Stimulated activated CD4-positive, alpha-beta T cell treated with anti-CD3 and anti-CD28 coated beads, Interleukin-15, amount 100 ng/mL, for 24 hours (primary cell): Measurements from ENCODE around the gene DNHD1.
A peak's percentile ranks its signal among the peaks of the same experiment; 100 is the strongest.

Experiments used
- DNase-seq: peaks from one replicate; pipeline ENCODE4 v3.0.0-alpha.2; 2020

The DNHD1 gene

GRCh38 chr11:6497069-6497839 lies at the start of gene DNHD1:
Gene DNHD1 (plus strand): TSS chr11:6497280. CDS start chr11:6498216, 936 bp downstream.
- DNase-seq: no peak

DNA sequence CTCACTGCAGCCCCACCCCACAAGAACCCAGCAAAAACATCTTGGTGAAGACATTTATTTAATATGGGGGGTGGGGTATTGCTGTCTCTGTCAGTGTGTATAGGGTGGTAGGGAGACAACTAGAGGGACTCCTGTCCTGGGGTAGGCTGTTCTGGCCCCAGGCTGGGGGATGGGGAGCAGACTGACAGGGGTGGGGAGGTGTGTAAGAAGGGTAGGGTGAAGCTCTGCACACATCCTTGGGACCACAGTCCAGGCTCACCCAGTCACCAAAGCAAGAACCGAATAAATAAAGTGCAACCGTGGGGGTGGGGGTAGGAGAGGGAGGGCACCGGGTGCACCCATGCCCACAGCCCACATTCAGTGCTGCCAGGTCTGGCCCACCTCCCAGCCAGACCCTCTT lies 48.5 kb upstream of the DNHD1 start:
- DNase-seq: no peak

DNA sequence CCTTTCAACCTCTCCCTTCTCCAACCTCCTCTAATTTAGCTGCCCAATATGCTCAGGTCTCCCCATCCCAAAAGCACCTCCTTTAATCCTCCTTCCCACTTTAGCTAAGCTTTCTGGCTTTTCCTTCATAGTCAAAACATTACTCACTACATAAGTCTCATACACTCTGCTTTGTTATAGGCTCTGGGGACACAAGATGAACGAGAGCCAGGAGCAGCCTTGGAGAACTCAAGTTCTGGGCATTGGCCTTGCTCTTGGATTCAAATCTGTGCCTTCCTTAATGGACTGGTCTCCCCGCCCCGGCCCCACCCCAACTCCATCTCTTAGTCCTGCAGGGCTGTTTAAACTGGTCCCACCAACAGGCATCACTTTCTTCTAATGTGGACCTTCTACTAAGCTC lies 44.9 kb upstream of the DNHD1 start:
- no peak for DNase-seq

DNA sequence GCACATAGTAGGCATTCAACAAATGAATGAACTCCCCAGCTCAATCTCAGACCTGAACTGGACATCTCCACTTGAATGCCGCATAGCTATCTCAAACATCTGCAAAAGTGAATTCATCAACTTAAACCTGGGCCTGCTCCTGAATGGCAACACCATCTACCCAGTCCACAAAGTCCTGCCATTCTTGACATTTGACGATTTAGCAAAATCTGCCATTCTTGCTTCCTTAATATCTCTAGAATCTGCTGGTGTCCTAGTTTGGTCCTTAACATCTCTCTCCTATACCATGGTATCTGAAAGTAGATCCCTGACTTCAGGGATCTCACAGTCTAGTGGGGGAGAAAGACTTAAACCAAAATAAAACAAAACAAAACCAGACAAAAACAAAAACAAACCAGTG lies 43.9 kb upstream of the DNHD1 start:
- DNase-seq: no peak

DNA sequence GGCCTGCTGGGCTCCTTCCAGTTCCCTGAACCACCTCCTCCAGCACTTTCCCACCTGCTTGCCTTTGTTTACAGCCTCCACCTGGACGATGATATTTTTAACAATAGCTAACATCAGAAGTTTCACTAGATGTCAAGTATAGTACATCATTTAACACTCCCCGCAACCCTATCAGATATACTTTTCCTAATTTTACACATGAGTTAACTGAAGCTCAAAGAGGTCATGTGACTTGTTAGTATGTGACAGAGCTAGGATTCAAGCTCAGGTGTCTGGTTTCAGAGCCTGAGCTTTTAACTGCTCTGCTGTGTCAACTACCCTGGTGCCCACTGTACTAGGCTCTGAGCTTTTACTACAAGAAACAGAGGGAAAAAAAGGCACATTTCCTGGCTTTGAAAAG lies 42.0 kb upstream of the DNHD1 start:
- no peak for DNase-seq

DNA sequence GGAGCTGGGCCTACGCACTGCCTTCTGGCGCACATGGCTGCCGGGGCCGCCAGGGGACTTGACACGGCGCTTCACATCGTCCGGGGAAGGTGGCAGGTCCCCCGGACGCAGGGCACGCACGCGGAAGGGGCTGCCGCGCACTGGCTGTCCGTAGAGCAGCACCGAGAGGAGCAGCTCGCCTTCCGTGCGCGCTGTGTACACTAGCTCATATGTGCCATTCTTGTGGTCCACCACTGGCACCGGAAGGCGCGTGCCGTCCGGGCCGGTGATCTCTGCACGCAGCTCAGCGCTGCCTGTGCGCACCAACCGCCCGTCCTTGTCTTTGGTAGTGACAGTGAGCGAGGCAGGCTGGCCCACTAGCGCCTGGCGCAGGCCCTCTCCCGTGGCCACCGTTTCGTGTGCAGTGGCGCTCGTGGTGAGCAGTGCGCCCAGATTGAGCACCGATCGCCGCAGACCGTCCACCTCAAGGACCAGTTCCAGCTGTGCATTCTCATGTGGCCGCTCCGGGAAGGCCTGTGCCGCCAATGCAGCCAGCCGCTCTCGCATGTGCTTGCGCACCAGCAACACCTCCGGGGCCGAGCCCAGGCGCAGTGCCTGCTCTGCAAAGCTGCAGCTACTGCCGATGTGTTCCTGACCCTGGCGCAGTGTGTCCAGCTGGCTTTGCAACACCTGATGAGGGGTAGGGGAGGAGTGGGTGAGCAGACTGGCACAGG lies 40.6 kb upstream of the DNHD1 start:
- no peak for DNase-seq

DNA sequence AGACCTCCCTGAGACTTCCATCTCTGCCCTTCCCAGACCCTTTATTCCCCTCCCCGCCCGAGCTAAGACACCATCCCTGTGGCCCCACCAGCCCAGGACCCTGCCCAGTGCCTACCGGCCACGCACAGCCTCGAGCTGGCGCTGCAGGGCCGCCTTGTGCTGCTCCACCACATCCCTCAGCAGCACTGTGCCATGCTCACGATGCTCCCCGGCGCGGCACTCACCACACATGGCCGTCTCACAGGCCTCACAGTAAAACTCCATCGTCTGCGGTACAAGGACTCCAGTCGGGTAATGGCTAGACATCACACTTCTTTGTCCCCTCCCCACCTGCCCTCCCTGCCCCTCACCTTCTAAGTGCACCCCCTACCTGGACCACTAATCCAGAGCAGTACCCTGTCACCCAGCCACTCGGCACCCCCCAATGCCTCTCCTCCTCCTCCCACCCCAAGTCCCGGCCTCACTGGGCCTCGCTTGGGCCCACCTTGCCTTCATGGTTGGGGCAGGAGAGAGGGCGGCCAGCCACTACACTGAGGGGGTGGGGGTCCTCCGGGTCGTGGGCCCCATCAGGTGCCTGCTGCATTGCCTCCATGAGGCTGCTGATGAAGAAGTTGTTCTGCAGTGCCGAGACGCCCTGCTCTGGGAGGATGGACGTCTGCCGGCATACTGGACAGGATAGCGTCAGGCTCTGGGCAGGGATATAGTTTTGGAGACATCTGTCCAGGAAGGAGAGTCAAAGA lies 39.3 kb upstream of the DNHD1 start:
- DNase-seq: no peak

DNA sequence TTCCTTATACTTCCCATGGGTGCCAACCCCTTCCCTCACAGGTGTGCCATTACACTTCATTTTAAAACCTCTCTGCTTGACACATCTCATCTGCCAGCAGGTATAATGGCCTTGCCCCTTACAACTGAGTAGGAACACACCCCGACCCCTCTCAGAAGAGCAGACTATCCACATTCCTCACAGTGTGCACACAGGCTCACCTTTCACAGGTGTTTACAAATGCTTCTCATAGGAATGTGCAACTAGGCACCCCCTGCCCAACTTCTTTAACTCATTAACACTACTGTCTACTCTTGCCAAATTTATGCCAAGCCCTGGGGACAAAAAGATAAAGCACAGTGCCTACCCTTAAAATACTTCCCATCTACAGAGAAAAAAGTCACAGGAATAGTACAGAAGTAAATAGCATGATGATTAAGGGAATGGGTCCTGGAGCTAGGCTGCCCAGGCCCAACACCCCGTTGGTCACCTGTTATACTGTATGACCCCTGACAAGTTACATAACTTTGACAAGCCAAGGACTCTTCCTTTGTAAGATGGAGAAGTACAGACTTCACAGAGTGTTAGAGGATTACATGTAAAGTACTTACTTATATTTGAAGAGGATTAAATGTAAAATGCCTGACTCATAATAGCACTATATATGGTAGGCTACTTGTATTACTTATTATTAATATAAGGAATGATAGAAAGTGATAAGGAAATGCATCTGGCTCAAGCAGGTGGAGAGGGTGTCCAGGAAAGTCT lies 38.6 kb upstream of the DNHD1 start:
- no peak for DNase-seq

- DNase-seq: no peak
Measured at GRCh38 chr11:6459099-6459450, 38.0 kb upstream of the DNHD1 start.

- peak; percentile 41 for DNase-seq
Measured at GRCh38 chr11:6468712-6469495, 28.2 kb upstream of the DNHD1 start.

- no peak for DNase-seq
Measured at GRCh38 chr11:6469599-6469998, 27.5 kb upstream of the DNHD1 start.

DNA sequence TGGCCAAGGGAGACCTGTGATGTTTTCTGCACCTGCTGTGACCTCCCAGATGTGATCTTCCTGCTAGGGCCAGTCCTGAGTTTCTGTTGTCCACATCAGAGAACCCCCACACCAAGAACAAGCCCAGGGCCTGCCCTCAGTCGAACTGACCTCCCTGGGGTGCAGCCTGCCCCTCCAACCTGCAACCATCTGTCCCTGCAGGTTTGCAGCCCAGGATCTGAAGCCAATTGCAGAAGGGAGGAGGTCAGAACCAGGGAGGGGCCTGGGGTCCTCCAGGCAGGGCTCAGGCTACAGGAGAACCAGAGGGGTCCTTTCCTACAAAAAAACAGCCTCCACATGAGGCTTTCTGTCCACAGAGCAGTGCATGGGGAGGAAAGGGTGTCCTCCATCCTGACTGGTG lies 24.1 kb upstream of the DNHD1 start:
- DNase-seq: no peak

DNA sequence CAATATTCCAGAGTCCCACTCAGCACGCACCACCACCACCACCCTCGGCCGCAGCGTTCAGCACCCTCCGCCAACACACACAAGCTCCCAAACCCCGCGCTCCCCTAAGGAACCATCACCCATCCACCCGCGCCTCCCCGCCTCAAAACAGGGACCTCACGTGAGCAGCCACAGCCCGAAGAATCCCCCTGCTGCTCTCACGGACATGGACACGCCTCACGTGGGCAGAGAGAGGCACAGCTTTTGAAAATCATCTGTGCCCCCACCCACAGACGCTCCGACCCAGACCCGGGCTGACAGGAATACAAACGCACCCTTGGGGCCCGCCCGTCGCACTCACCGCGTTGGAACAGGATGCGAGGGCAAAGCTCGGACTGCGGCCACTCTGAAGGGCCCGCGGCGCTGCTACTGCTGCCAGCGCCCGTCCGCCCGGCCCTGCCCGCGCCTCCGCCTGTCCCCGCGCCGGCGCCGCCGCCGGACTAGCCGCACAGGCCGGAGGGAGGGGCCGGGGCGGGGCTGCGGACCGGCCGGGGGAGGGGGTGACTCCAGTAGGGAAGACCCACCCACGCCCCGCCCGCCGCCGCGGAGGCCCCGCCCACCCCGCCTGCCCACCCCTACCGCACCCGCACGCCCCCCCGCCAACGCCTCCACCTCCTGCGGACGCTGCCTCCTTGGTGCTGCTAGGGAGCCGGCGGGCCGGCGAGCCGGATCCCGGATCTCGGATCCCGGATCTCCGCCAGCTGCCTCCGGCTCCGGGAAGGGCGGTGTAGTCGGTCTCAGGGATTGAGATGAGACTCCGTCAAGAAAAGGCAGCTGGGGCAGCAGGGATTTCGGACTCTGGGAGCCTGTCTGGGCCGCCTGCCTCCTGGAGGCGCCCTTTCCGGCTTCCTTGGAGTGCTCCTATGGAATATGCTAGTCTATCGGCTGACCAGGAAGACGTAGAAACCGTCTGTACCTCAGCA lies 23.3 kb upstream of the DNHD1 start, which contains the start of gene TRIM3:
TRIM3 (minus strand) TSS at position 491 of the 962 bp plus-strand sequence. CDS start 8,246 bp downstream, outside the sequence.
- peak; percentile 79 for DNase-seq

DNA sequence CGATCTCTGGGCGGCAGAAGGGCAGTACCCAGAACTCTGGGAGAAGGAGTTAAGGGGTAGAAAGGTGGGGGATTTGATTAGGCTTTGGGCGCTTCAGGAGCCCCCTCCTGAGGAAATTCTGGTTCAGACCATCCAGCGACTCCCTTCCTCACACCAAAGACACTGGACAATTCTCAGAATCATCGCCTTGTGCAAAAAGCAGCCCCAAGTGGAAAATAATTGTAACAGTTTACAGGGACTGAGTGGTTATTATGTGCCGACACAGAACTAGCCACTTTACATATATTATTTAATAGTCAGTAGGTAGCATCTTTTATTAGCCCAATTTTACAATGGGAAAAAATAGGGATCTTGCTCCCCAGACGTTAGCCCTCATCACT lies 22.7 kb upstream of the DNHD1 start:
- DNase-seq: no peak

DNA sequence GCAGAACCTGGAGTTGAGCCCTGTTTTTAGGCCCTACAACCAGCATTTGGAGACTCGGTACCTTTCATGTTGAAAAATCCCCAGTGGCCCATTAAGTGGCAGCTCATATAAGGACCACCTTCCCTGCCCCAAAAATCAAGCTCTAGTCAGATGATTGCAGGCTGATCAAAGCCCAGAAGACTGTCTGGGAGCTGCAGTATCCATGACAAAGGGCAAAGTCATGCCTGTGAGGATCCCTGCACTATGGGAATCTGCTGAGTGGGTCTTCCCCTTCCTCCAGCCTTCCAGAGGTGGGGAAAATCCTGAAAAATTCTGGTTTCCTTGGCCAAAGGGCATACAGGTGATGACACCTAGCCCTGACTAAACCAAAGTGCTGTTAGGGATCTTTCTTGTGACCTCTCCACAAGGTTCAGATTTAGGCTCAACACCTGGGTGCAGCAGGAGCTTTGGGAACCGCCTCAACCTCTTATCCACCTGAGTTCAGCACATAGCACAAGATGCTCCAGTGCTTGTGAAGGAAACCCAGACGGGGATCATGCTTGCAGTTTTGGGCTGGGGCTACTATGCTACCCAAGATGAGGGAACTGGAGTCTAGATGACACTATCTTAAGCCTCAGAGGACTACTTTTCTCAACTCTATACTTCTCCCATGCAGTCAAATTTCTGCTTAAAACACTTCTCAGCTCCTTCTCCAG lies 22.1 kb upstream of the DNHD1 start:
- no peak for DNase-seq

DNA sequence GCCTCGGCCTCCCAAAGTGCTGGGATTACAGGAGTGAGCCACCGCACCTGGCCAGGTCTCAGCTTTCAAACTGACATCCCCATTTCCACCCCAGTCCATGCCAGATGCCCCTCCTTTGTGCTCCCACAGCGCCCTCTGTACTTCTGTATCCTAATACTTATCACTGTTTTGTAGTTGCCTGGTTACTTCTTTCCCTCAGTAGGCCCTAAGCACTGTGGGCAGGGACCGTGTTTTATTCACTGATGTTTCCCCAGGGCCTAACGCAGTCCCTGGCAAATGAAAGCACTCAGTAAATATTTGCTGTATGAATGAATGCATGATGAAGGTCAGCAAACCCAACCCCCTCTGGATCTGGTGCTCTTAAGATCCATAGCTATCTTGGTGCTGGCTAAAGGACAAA lies 21.1 kb upstream of the DNHD1 start:
- DNase-seq: no peak

GRCh38 chr11:6476571-6476970 lies 20.5 kb upstream of the DNHD1 start:
- no peak for DNase-seq

DNA sequence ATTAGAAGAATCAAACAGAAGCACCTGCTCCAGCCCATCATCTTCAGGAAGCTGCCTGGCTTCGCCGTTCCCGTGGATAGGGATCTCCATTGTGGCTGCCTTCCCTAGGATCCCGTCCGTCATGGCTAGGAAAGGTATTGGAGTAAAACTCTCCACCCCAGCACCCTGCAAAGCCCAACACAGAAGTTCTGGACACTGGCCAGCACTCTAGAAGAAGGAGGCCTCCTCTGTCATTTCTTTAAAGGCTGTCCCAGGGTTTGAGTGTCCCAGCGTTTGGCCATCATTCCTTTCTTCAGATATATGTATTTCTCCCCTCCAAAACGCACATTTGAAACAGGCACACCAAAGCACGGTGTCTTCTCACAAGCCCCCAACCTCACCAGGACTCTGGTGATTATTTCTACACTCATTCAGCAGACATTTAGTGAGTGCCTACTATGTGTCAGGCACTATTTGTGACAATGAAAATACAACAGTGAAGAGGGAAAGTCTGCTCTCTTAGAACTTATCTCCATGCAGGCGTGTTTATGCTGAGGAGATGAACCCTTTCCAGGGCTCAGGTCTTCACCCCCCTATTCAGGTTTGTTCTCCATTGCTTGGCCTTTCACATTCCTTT lies 16.7 kb upstream of the DNHD1 start:
- DNase-seq: no peak

DNA sequence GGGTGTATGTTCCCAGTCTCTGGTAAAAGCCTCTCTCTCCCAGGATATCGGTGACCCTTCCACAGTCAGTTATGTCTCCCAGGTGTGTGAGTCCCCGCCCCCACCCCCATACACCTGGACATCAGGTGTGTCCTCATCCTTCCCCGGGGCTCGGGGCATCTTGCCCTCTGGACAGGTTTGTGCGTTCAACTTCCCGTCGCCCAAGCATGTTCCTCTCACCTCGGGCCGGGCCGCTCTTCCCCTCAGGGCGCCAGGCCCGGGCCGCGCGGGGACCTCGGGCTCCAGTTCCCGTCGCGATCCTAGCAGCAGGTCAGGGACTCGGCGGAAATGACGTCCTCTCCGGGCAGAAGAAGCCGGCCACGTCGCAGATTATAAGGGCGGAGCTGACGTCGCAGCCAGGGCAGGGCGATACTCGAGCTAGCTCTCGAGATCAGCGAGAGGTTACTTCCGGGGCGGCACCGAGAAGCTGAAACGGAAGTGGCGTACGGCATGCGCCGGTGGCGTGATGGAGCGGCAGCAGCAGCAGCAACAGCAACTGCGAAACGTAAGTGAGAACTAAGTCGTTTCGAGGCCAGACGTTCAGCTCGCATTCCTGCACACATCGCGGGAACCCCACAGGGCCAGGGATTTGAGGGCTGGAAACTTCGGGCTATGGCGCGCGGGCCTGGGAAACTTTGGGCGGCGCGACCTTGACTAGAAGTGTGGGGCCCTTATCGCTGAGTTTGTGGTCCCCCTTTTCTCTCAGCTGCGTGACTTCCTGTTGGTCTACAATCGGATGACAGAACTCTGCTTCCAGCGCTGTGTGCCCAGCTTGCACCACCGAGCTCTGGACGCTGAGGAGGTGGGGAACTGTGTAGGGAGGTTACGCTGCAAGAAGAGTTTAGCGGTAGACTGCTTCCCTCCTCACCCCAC lies 15.8 kb upstream of the DNHD1 start, which contains the start of the genes ARFIP2 and TIMM10B:
ARFIP2 (minus strand) TSS at position 320 of the 912 bp plus-strand sequence. CDS start 910 bp downstream, outside the sequence.
TIMM10B (plus strand) TSS at position 490 of the 912 bp plus-strand sequence; CDS start at position 506, 16 bp downstream.
- peak; percentile 99 for DNase-seq
